ENCODE results near the gene RERGL. TPM values are rescaled to one million over a fixed set of nuclear protein-coding genes. Genes with fewer than 3 reads are reported as not detected.
"Not testable (repeated sequence)": the region's sequence is repeated elsewhere in the genome, so short reads cannot be mapped to it uniquely, and the experiment has no call there.

RERGL gene
- total and polyA plus RNA-seq, 9 donors = 0.48 to 62.9 (median 5.7) TPM

GRCh38 chr12:18045446-18045992, 44.5 kb downstream of the RERGL start:
- no peak overlapping the region for H3K27ac ChIP-seq
- H3K4me3 ChIP-seq = no peak overlapping the region
- TF ChIP-seq POLR2A (IDR thresholded peaks at IDR 0.05) (no peak), CTCF (IDR thresholded peaks at IDR 0.05) (no peak), EP300 (IDR thresholded peaks at IDR 0.05) (no peak)
- H3K4me1 ChIP-seq (ENCODE audit: insufficient read depth) = no peaks in the 10 kb centered on the region
- WGBS, 3 donors = 79 to 85% (median 80%) methylated on average over 7 of the region's 7 CpGs
- H3K27me3 ChIP-seq = no peaks in the 10 kb centered on the region
- H3K9me3 ChIP-seq = no peaks in the 10 kb centered on the region
- no peak for DNase-seq
- intact Hi-C loops (cut with DNase I) = no loop called here
- no peaks in the 10 kb centered on the region for H3K36me3 ChIP-seq

- H3K27me3 ChIP-seq; H3K36me3 ChIP-seq; H3K4me3 ChIP-seq; intact Hi-C loops (cut with DNase I); H3K9me3 ChIP-seq; DNase-seq; H3K4me1 ChIP-seq (ENCODE audit: insufficient read depth); H3K27ac ChIP-seq: not testable (repeated sequence)
- WGBS, 3 donors = 93 to 96% (median 94%) methylated on average over 19 to 27 of the region's 27 CpGs
These were observed 49.8 kb downstream of the RERGL start for GRCh38 chr12:18040060-18040742.

Other genes starting within 250 kb of the RERGL start
- gene PIK3C2G, start 171.3 kb upstream of the RERGL start, total RNA-seq = 1 to 10 TPM in 1 of 7 donors, under 1 TPM in 2, not detected in 4; 0.07 to 1.6 (median 0.26) TPM
- under 1 TPM; 0.02 to 0.03 TPM for gene PIK3C2G, start 171.3 kb upstream of the RERGL start, polyA plus RNA-seq

All from ovary (tissue), 9 donors.